CD4-positive, alpha-beta T cell treated with Interleukin-4 for 1 hour (primary cell): ENCODE measurements around the gene BLVRA.

Source experiments
- DNase-seq, 2 donors: peaks; one replicate each; pipeline ENCODE4 v3.0.0-alpha.2; 2020 to 2022

BLVRA gene

DNA sequence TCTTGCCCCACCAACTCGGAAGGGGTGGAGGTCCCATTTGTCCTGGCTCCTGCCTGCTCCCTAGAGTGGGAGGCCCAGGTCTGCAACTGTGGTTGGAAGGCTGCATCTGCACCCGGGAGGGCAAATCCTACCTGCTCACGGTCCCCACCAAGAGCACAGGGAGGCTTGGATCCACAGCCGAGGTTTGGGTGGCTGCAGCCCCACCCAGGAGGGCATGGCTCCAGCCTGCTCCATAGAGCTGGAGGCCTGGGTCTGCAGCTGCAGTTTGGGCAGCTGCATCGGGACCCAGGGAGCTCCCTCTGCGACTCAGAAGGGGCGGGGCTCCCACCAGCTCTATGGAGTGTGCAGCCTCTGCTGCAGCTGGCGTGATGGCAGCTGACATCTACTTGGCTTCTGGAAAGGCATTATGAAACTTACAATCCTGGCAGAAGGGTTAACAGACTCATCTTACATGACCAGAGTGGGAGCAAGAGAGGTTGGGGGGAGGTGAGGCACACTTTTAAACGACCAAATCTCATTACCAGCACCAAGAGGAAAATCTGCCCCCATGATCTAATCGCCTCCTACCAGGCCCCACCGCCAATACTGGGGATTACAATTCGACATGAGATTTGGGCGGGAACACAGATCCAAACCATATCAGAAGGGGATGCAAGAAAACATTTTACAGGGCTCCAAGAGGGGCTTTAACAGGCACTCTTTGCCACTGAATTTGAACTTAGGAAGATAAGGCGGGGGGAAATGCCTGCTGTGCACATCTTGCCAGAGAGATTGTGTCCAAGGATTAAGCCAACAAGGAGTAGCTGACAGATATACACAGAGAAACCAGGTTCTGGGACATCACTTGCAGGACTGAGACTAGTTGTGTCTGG, 8.2 kb upstream of the BLVRA start:
- no peak for DNase-seq

DNA sequence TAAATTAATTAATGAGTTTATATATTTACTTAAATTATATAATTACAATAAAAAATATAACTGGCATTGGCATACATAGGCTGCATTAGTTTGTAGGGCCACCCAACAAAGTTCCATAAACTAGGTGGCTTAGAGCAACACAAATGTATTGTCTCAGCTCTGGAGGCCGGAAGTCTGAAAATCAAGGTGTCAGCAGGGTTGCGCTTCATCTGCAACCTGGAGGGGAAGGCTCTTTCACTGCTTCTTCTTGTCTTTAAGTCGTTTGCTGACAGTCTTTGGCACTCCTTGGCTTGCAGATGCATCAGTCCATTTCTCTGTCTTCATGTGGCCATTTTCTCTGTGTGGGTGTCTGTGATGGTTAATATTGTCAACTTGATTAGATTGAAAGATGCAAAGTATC, 6.1 kb upstream of the BLVRA start:
- DNase-seq = no peak

DNA sequence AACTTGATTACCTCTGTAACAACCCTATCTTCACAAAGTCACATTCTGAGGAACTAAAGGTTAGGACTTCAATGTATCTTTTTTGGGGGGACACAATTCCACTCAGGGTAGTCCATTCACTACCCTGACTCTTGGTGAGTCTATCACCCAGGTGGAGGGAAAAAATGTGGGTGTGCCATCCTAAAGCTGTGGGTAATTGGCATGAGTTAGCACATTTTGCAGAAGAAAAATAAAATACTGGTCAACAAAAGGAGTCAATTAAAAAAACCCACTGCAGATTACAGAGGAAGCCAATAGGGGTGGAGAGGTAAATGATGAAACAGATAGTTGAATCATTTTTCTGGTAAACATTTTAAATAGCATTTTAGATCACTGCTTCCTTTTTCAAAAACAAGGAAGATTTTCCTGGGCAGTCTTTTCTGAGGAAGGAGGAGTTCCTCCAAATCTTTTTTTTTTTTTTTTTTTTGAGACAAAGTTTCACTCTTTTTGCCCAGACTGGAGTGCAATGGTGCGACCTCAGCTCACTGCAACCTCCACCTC, 5.1 kb upstream of the BLVRA start:
- DNase-seq = no peak

DNA sequence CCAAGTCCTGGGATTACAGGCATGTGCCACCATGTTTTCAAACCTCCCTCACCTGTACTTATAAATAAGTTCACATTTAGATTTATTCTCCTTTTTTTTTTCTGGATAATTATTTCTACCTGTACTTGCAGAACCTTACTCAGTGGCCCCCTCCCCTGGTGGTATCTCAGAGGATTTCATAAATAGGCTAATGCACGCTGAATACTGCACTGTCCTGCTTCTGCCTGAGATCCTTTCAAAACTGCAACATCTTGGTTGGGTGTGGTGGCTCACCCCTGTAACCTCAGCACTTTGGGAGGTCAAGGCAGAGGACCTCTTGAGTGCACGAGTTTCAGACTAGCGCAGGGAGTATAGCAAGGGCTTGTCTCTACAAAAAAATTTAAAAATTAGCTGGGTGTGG, 4.6 kb upstream of the BLVRA start:
- DNase-seq = no peak

DNA sequence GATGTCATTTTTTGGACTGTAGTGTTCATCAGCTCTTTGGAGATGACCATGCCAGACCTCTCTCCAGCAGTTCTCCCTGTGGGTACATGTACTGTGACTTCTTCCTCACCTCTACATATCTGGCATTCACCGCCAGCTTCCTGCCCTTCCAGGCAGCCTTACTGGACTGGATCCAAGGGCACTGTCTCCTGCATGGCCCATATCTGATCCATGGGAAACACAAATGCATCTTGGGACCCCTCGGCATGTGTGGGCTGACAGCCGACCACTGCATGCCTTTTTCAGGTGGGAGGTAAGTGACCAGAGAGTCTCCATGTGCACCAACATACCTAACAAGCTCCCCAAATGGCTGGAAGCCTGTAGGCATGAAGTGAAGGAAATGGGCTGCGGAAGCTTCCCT, 3.9 kb upstream of the BLVRA start:
- DNase-seq = no peak

DNA sequence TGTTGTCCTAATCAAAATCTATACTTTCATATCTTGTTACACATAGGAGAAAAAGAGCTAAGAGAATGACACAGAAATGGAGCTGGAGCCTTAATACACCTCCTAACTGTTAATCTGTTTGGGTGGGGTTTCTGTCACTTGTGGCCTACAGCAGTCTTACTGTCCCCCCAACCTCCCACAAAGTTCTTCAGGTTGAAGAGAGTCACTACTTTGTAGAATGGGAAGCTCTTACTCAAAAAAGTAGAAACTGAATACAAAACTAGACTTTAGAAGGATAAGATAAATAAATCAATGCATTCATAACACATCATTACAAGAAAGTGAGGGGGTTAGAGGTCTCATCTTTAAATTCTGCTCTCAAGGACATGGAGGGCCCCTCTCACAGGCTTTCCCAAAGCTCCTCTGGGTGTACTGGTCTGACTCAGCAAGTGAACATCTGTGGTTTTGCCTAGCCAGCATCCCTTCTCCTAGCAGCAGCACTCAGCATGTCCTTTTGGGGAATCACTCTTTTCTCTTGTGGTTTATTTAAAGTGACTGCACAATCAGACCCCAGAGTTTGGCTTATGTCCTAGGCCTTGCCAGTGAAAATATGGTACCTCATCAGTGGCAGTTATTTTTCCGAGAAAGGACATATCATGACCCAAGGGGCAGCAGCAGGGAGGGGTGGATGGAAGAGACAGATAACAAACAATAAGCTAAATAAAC, 2.0 kb upstream of the BLVRA start:
- DNase-seq = no peak

DNA sequence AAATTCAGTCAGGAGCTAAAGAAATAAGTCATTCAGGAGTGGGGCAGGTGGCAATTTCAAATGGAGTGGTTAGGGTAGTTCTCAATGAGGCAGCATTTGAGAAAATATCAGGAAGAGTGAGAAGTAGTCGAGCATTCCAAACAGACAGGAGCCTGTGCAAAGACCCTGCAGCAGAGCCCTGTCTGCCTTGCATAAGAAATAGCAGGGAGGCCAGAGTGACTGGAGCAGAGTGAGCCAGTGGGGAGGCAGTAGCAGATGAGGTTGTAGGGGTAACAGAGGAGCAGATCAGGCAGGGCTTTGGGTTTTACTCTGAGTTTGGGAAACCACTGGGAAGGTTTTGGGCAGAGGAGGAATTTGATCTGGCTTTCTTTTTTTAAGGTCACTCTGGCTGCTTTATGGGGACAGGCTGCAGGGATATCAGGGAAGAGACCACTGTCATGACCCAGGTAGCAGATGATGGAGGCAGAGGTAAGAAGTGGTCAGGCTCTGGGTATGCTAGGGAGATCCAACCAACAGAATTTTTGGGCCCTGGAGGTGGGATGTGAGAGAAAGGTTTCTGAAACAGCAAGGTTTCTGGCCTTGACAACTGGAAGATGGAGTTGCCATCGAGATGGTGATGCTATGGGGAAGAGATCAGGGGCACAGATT, 1.3 kb upstream of the BLVRA start:
- DNase-seq = no peak

DNA sequence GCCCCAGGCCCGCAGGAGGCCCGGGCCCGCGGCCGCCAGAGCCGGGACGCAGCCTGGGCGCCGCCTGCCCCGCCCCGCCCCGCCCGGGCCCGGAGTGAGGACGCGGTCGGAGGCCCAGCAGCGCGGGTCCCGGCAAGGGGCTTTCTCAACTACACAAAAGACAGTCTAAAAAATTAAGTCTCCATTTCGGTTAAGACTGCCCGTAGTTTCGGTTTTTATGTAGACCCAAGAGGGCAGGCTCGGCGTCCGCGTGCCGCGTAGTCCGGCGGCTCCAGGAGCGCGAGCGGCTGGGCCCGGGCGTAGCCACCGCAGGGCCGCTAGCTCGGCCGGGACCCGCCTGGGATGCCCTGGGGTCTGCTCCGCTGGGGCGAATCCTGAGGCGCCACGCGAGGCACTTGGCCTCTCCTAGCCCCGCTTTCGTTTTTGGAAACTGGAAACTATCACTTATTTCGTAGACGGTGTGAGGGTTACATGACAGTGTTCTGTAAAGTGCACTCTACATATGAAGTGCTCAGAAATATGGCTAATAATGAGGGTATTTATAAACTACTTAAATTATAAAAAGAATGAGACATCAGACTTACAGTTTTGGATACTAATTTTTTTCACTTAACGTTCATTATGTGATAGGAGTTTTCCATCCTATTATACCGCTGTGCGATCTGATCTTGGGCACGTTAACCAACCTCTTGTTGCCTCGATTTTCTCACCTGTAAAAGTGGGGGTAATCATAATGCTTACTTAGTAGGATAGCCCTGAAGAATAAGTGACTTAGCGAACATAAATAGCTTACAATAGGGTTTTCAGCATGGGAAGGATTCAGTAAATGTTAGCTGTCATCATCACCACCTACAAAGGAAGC, 573 bp downstream of the BLVRA start:
- peak; percentile 25 to 60 for DNase-seq

DNA sequence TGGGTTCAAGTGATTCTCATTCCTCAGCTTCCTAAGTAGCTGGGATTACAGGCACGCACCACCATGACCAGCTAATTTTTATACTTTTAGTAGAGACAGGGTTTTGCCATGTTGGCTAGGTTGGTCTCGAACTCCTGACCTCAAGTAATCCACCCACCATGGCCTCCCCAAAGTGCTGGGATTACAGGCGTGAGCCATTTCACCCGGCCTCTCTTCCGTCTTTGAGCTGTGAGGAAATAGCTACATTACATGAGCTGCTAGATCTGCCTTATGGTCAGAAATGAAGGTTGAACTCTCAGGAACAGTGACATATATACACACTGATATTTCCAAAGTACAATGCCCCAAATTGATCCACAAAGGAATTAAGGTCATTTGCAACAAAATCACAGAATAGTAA, 2.4 kb downstream of the BLVRA start:
- no peak for DNase-seq

DNA sequence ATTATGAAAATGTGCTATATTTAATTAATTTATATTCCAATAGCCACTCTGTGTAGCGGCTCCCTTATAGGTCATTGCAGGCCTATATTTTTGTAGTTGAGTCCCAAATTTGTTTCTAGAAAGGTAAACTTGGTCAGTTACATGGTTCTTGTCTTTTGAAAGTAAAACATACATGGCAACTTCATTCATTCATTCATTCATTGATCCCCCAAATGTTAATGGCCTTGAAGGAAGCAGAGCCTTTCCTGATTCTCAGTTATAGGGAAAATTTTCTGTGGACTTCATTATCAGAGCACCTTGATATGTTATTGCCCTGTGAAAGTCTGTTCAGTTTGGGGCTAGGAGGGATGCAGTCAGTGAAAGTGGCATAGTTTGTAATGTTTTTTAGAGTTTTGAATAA, 2.9 kb downstream of the BLVRA start:
- no peak for DNase-seq

DNA sequence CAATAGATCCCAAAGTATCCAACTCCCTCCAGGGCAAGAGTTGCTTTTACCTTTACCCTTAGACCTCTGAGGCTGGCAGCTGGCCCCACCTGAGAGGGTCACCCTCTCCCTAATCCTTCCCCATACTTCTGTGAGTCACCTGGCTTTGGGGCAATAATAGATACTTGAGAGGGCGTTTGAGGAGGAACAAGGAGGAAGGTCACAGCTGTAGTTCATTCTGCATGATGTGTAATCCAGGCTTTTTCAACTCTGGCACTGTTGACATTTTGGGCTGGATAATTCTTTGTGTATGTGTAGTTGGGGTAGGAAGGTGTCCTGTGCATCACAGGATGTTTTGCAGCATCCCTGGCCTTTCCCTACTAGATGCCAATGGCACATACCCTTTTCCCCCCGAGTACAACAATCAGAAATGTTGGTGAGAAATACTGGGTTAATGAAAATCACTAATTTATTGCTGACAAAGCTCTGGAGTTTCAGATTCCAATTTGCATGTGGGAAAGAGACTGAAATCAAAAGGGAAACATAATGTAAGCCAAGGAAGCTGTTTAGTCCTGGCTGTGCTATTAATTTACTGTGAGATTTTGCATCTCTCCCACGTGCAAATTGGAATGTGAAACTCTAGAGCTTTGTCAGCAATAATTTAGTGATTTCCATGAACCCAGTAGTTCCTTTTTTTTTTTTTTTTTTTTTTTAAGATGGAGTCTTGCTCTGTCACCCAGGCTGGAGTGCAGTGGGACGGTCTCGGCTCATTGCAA, 3.6 kb downstream of the BLVRA start:
- DNase-seq = no peak

DNA sequence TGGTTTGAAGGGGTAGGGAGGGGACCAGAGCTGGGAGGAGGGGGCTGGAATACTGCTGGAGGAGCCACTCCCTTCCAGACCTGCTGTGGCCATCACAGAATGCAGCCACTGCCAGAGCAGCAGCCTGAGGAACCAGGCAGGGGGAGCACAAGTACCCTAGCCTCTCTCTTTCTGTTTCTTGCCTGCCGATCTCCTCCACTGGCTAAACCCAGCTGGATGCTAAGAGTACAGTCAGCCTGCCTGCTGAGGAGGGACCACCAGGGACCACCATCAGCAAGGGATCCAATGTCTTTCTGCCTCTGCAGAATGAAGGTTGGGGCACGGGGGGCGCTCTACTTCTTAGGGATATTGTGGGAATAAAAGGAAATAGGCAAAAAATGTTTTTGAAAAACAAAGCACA, 4.7 kb downstream of the BLVRA start:
- no peak for DNase-seq

DNA sequence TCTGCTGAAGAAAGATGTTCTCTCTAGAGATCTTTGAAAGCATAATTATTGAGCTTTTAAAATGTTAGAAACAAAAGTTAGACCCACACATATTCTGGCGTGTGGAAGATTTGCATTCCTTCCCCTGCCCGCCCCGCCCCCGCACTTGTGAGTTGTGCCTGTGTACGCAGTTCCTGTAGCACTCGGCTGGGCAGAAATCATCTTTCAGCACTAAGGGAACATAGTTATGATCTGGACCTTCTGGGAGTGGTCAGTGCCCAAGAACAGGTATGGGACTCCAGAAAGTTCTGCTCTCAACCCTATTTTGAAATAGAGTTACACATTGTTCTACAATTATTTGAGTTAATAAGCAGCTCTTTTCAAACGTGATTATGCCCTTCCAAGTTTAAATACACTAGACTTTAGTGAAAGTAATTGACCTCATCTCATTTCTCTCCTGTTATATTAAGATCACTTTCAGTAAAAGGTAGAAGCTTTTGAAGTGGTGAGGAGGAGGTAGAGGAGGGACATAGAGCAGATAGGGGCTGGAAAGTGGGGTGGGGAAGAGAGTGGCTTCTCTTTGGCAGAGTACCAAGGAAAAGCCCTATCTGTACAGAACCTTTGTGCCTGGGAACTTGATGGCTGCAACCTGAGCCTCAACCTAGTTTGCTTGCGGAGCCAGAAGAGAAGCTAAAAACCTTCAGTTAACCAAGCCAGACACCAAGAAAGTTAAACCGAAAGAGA, 5.7 kb downstream of the BLVRA start:
- DNase-seq = peak; percentile 23 to 32

DNA sequence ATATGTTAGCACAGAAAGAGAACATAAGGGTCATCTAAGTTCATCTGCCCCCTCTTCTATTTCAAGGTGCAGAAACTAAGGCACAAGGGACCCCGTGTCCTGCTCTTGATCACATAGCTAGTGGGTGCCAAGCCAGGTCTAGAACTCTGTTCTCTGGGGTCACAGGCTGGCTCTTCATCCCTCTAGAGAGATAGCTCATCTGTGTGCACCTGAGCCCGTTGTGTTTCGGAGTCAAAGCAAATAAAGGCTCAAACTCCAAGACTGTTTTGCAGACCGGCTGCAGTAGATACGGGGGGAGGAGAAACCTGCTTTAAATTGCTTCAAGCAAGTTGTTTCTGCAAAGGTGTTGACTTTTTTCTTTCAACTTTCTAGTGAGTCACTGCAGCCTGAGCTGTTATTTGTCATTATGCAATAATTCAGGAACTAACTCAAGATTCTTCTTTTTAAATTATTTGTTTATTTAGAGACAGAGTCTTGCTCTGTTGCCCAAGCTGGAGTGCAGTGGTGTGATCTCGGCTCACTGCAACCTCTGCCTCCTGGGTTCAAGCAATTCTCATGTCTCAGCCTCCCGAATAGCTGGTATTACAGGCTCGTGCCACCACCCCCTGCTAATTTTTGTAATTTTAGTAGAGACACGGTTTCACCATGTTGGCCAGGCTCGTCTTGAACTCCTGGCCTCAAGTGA, 6.5 kb downstream of the BLVRA start:
- no peak for DNase-seq

DNA sequence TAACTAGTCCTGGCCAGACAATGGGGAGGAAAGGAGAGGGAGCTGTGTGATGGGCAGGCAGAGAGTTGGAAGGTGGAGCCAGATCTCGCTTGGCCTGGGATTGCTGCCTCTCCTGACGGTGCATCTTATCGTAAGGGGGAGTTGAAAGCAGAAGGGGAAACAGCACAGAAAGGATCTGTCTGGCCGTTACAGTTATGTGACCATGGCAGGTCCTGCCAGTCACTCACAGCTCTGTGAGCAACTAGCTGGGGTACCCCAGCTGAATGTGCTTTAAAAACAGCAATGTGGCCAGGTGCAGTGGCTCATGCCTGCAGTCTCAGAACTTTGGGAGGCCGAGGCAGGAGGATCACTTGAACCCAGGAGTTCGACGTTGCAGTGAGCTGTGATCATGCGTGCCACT, 8.1 kb downstream of the BLVRA start:
- DNase-seq = no peak

DNA sequence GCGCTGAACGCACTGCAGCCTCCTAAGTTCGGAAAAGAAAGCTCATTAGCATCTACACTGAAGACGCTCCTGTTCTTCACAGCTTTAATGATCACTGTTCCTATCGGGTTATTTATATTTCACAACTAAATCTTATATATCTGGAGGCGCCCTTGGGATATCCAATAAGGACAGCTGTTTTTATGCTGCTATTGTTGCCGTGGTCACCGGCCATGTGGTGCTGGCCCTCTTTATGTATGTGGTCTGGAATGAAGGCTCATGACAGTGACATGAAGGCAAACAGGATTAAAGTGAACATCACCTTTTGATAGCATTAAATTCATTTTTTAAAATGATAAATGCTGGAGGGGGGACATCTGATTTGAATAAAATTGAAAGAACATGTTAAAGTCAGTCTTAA, 8.8 kb downstream of the BLVRA start:
- DNase-seq = no peak

DNA sequence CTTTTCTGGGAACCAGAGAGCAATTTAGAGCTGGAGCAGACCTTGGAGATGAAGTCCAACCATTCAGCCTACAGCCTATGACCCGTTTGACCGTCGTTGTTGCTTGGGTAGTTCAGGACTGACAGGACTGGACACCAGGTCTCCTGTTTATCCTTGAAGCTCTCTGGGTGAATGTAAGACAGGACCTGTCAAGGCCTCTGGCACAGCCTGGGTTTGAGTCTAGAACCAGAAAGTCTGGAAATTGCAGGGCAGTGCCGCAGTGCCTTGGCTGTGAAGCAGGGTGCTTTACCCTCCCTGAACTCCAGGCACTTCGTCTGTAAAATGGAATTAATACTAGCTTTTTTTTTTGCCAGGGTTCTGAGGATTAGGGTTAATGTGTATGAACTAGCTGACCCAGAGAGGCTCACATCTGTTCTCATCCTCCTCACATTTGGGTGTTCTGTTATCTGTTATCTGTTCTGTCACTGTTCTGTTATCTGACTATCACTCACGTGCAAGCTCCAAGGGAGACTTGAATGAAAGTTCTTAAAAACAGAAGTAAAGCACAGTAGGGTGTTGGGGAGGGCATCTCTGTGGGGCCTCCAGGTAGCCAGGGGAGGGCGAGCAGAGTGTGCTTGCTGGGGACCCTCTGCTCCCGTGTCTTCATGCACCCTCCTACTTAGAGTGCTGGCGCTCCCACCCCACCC, 9.9 kb downstream of the BLVRA start:
- no peak for DNase-seq

DNA sequence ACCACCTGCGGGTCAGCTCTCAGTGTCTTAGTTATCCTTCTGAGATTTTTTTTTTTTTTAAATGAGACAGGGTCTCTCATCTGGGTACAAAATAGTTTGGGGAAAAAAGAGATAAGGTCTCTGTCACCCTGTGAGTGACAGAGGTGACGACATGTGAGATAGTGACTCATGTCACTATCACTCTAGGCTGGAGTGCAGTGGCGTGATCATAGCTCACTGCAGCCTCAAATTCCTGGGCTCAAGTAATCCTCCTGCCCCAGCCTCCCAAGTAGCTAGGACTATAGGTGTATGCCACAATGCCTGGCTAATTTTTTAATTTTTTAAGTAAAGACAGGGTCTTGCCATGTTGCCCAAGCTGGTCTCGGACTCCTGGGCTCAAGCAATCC, 10.4 kb downstream of the BLVRA start:
- no peak for DNase-seq

DNA sequence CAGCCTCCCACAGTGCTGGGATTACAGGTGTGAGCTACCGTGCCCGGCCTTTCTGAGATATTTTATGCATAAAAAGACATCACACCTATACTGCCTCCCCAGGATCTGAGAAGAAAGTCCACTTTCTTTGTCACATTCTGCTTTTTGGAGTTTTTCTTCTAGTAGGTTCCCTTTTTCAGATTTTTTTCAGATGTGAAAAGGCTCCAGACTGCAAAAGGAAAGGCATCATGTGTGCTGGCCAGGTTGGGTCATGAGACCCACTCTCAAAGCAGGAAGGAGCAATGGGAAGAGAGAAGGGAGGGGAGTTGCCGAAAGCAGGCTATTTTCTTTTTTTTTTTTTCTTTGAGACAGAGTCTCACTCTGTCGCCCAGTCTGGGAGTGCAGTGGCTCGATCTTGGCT, 10.8 kb downstream of the BLVRA start:
- DNase-seq = no peak
